HUES48 (cell line): Measurements from ENCODE around the gene TFR2.
A peak's percentile ranks its signal among the peaks of the same experiment; 100 is the strongest.

Experiments used
- H3K27ac ChIP-seq: one replicate; pipeline ENCODE4 v1.7.0; 2013; ENCODE audit warnings: low read depth, low read length, inconsistent platforms
- H3K27me3 ChIP-seq: 2 replicates; pipeline ENCODE4 v1.6.1; 2013; ENCODE audit warnings: mild to moderate bottlenecking, low read length; ENCODE audit not compliant: control insufficient read depth, insufficient read depth
- H3K36me3 ChIP-seq: 2 replicates; pipeline ENCODE4 v1.6.1; 2013; ENCODE audit warnings: low read length; ENCODE audit not compliant: control insufficient read depth, insufficient read depth
- H3K4me1 ChIP-seq: 2 replicates; pipeline ENCODE4 v1.6.1; 2013; ENCODE audit warnings: mild to moderate bottlenecking, low read length; ENCODE audit not compliant: control insufficient read depth, insufficient read depth
- H3K4me3 ChIP-seq: 2 replicates; pipeline ENCODE4 v1.5.1; 2013; ENCODE audit warnings: mild to moderate bottlenecking, low read depth, low read length
- H3K9ac ChIP-seq: 2 replicates; pipeline ENCODE4 v1.6.1; 2013; ENCODE audit warnings: mild to moderate bottlenecking, low read depth, low read length, moderate library complexity
- H3K9me3 ChIP-seq: 2 replicates; pipeline ENCODE4 v1.6.1; 2013; ENCODE audit warnings: low read length; ENCODE audit not compliant: control insufficient read depth, insufficient read depth

Gene TFR2

DNA sequence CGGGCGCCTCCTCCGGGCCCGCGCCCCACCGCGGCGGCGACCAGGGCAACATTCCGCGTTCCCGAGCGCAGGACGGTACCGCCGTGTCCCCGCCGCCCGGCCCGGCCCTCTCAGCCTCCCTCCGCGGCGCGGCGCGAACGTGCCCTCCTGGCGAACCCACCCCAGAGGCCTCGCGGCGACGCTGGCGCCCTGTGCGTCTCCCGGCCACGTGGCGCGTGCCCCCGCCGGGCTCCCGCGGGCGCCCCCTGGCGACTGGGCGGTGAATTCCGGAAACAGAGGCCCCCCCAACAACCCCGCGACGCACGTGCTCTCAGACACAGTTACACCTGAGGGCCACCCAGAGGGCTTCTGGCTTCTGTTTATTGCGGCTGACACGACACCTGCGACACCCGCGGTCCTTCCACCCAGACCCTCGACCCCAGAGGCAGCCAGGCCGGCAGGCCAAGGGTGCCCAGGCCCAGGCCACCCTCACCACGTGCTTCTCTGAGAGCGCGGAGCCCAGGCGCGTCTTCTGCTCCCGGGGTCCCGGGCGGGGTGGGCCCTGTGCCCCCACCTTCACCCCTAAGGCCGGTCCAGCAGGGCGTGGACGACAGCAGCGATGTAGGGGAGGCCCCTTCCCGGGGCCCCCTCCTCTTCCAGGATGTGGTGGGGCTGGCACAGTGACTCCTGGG, 67.5 kb downstream of the TFR2 start, which contains the start of gene SAP25:
SAP25 (minus strand) TSS at position 210 of the 671 bp plus-strand sequence; CDS start at position 52, 158 bp downstream.
- H3K27ac ChIP-seq, result no peak within 1 kb of the TSS
- no peaks in the 10 kb centered on the region for H3K9me3 ChIP-seq
- H3K36me3 ChIP-seq, result peaks cover 30% of the 10 kb centered on the region
- H3K9ac ChIP-seq, result no peak within 1 kb of the TSS
- H3K4me3 ChIP-seq, result no peak within 1 kb of the TSS
- H3K27me3 ChIP-seq, result no peaks in the 10 kb centered on the region
- H3K4me1 ChIP-seq, result peaks cover 24% of the 10 kb centered on the region

DNA sequence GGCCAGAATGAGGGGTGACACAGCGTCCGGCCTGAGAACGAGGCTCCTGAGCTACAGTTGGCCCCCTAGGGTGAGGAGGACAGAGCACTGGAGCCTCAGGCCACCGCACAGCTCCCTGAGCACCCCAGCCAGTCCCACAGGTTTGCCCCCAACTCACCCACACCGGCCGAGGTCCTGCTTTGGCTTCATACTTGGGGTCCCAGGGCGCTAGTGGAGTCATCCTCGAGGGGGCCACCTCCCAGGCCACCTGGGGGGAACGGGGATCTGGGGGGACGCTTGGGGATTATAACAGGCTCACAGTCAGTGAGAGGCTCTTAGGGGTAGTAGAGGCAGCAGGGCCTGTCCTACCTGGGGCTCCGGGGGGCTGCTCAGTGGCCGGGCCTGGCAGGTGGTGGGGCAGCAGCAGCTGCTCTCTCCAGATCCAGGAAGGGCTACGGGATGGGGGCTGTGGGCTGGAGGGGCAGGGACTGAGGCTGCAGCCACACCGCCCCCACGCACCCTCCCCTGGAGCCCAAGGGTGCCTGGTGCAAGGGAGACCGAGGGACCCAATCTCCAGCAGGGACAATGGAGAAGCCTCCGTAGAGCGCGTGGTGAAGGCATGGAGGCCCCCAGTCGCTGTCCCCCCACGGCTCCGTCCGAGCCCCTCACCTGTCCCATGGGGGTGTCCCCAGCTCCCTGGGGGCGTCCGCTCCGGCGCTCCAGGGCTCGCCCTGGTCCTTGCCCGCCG, 68.2 kb downstream of the TFR2 start:
- Histone ChIP-seq H3K4me1 (peaks cover 24% of the 10 kb centered on the region), H3K9me3 (no peaks in the 10 kb centered on the region), H3K9ac (no peak overlapping the region), H3K27ac (no peak overlapping the region), H3K4me3 (no peak overlapping the region), H3K27me3 (no peaks in the 10 kb centered on the region), H3K36me3 (peaks cover 29% of the 10 kb centered on the region)

- Histone ChIP-seq H3K4me1 (peaks cover 24% of the 10 kb centered on the region), H3K27ac (peak overlapping the region; percentile 31), H3K4me3 (no peak overlapping the region), H3K36me3 (peaks cover 23% of the 10 kb centered on the region), H3K27me3 (no peaks in the 10 kb centered on the region), H3K9me3 (no peaks in the 10 kb centered on the region), H3K9ac (no peak overlapping the region)
Observed at GRCh38 chr7:100572281-100572948, 68.9 kb downstream of the TFR2 start.

- H3K27me3 ChIP-seq, result no peaks in the 10 kb centered on the region
- H3K36me3 ChIP-seq, result peaks cover 18% of the 10 kb centered on the region
- peak overlapping the region; percentile 31 for H3K27ac ChIP-seq
- H3K4me1 ChIP-seq, result peaks cover 24% of the 10 kb centered on the region
- H3K4me3 ChIP-seq, result no peak overlapping the region
- H3K9ac ChIP-seq, result no peak overlapping the region
- H3K9me3 ChIP-seq, result no peaks in the 10 kb centered on the region
Observed at GRCh38 chr7:100571829-100572116, 69.6 kb downstream of the TFR2 start.

- Histone ChIP-seq H3K27me3 (no peaks in the 10 kb centered on the region), H3K27ac (peak overlapping the region; percentile 40), H3K9ac (no peak overlapping the region), H3K36me3 (peaks cover 12% of the 10 kb centered on the region), H3K4me1 (peaks cover 24% of the 10 kb centered on the region), H3K4me3 (no peak overlapping the region), H3K9me3 (no peaks in the 10 kb centered on the region)
Observed at GRCh38 chr7:100570954-100571828, 70.2 kb downstream of the TFR2 start.
